NB4 (cell line): Measurements from ENCODE around the gene CCL4.

Experiments used
- CTCF ChIP-seq: IDR thresholded peaks from one replicate; pipeline ENCODE4 v1.5.1; 2012; ENCODE audit warnings: low read depth, low read length
- POLR2A ChIP-seq: IDR thresholded peaks from 2 replicates; pipeline ENCODE4 v1.6.1; 2011; ENCODE audit warnings: mild to moderate bottlenecking; ENCODE audit not compliant: insufficient read length; ENCODE audit errors: extremely low read depth

GRCh38 chr17:36118477-36119353 lies 15.1 kb downstream of the CCL4 start:
- TF ChIP-seq CTCF (no peak), POLR2A (no peak)
